Uterus (tissue), 2 donors: Measurements from ENCODE around the gene LHCGR.

Source experiments
- CTCF ChIP-seq, 4 experiments: fragments of 200-600 bp in 2 of 4; fragments of 450-650 bp in 2 of 4; sonication (generic) in 2 of 4; IDR thresholded peaks; one replicate each; pipeline ENCODE4 v1.5.1; 2016 to 2019; ENCODE audit warnings: antibody characterized with exemption in 4 of 4, mild to moderate bottlenecking in 2 of 4, moderate library complexity in 1 of 4
- POLR2A ChIP-seq, 2 donors: fragments of 450-650 bp; IDR thresholded peaks; one replicate each; pipeline ENCODE4 v1.6.1; 2016; ENCODE audit warnings: antibody characterized with exemption in 2 of 2, mild to moderate bottlenecking in 1 of 2, moderate library complexity in 1 of 2

GRCh38 chr2:48750128-48750739, 5.3 kb downstream of the LHCGR start:
- TF ChIP-seq CTCF (IDR thresholded peaks at IDR 0.05) (no peak), POLR2A (IDR thresholded peaks at IDR 0.05) (no peak)
